Inflammatory macrophage treated with lipopolysaccharide for 1 hour (primary cell): ENCODE data around the gene GPR78.
"Not testable (repeated sequence)": the region's sequence is repeated elsewhere in the genome, so short reads cannot be mapped to it uniquely, and the experiment has no call there.

Experiments
- DNase-seq, 2 donors: peaks; one replicate each; pipeline ENCODE4 v3.0.0-alpha.2; 2020 to 2022

GPR78 gene

DNA sequence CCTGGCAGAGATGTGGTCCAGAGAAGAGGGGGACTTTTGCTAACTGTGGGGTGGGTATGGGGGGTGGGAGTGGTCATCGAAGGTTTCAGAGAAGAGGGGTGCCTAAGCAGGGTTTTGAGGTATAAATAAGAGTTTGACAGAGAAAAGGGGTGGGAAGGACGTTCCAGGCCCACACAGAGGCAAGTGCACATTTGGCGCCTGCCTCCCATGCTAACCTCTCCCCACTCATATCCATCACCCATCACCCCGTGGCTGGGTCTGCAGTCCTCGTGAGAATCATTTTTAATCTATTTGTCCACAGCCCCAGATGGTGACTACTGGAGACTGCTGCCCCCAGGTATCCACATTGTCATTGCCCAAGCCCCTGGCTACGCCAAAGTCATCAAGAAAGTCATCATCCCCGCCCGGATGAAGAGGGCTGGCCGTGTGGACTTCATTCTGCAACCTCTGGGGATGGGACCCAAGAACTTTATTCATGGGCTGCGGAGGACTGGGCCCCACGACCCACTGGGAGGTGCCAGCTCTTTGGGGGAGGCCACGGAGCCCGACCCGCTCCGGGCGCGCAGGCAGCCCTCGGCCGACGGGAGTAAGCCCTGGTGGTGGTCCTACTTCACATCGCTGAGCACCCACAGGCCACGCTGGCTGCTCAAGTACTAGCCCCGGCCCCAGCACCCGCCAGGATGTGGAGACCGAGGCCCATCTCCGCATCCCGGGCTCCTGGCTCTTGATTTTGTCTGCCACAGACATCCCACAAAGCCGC is 38.9 kb downstream of the GPR78 start:
- no peak for DNase-seq

DNA sequence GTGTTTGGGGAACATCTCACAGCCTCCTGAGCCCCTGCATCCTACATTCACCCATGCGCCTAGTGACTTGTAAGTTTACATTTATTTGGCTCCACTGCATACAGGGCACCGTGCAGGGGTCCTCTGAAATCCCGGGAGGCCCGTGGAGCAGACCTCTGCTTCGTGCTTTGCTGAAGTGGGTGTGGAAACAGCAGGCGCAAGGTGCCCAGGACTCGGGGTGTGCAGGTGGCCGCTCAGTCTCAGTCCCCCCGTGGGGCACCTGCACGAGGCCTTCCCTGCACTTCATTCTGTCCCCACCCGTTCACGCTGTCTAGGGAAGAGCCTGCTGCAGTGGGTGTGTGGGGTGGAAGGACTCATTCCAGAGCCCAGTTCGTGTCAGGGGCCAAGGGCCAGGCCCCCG is 40.9 kb downstream of the GPR78 start:
- DNase-seq, result not testable (repeated sequence)

DNA sequence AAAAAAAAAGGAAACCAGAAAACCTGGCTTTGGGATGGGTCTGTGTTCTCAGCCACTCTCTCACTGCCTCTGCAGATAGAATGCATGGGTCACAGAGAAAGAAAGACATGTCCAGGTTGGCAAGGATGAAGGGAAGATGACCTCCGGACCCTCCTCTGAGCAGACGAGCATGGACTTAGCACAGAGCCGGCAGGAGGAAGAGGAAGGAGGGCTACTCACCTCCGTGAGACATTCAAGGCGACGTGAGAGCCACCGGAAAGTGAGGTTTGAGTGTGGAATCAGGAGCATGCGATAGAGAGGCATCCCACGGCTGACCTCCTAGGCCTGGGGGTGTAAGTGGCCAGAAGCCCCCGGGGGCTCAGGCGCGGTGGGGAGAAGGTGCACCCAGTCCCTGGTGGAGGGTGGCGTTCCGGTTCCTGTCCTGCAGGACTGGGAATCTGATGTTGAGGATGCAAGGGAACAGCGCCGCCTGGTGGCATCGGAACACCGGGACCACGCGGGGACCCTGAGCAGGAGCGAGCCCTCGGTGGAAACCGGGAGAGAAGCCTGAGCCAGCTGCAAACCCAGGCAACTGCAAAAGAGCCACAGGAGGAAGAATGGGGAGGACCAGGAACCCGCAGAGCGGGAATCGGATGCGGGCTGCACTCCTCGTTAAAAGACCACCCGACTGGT is 44.5 kb downstream of the GPR78 start:
- DNase-seq, result not testable (repeated sequence)

DNA sequence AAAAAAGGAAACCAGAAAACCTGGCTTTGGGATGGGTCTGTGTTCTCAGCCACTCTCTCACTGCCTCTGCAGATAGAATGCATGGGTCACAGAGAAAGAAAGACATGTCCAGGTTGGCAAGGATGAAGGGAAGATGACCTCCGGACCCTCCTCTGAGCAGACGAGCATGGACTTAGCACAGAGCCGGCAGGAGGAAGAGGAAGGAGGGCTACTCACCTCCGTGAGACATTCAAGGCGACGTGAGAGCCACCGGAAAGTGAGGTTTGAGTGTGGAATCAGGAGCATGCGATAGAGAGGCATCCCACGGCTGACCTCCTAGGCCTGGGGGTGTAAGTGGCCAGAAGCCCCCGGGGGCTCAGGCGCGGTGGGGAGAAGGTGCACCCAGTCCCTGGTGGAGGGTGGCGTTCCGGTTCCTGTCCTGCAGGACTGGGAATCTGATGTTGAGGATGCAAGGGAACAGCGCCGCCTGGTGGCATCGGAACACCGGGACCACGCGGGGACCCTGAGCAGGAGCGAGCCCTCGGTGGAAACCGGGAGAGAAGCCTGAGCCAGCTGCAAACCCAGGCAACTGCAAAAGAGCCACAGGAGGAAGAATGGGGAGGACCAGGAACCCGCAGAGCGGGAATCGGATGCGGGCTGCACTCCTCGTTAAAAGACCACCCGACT is 50.2 kb downstream of the GPR78 start:
- DNase-seq, result not testable (repeated sequence)

DNA sequence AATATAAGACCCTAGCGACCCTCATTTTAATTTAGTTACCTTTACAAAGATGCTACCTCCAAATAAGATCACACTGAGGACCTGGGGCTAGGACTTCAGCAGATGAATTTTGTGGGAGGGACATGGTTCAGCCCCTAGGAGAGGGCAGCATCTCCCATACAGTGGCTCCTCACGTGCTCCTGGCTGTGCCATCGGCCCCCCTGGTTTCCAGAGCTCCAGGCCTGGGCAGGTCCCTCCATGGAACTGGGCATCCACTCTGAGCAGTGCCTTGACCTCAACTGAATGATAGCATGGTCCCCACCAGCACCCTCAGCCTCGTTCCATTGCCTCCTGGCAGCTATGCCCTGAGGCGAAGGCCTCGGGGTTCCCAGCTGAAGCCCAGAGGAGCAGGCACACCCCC is 51.7 kb downstream of the GPR78 start:
- DNase-seq, result not testable (repeated sequence)

DNA sequence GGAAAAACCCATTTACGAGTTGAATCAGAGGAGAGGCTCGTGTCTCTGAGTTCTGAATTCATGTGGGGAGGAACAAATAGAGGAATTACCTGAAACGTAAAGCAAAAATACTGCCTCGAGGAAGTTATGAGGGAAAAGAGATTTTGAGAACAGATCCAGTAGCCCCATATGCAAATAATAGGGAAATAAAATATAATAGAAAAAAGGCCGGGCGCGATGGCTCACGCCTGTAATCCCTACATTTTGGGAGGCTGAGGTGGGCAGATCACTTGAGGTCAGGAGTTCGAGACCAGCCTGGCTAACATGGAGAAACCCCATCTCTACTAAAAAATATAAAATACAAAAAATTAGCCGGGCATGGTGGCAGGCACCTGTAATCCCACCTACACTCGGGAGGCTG is 54.6 kb downstream of the GPR78 start:
- not testable (repeated sequence) for DNase-seq

DNA sequence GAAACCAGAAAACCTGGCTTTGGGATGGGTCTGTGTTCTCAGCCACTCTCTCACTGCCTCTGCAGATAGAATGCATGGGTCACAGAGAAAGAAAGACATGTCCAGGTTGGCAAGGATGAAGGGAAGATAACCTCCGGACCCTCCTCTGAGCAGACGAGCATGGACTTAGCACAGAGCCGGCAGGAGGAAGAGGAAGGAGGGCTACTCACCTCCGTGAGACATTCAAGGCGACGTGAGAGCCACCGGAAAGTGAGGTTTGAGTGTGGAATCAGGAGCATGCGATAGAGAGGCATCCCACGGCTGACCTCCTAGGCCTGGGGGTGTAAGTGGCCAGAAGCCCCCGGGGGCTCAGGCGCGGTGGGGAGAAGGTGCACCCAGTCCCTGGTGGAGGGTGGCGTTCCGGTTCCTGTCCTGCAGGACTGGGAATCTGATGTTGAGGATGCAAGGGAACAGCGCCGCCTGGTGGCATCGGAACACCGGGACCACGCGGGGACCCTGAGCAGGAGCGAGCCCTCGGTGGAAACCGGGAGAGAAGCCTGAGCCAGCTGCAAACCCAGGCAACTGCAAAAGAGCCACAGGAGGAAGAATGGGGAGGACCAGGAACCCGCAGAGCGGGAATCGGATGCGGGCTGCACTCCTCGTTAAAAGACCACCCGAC is 55.8 kb downstream of the GPR78 start:
- DNase-seq, result not testable (repeated sequence)
